ENCODE results near the gene TSPAN18. TPM values are rescaled to one million over a fixed set of nuclear protein-coding genes. Genes with fewer than 3 reads are reported as not detected.
A peak's percentile ranks its signal among the peaks of the same experiment; 100 is the strongest.

The TSPAN18 gene
- total RNA-seq, 4 donors from 2014 or later, result 31.1 to 74.6 (median 34.7) TPM

DNA sequence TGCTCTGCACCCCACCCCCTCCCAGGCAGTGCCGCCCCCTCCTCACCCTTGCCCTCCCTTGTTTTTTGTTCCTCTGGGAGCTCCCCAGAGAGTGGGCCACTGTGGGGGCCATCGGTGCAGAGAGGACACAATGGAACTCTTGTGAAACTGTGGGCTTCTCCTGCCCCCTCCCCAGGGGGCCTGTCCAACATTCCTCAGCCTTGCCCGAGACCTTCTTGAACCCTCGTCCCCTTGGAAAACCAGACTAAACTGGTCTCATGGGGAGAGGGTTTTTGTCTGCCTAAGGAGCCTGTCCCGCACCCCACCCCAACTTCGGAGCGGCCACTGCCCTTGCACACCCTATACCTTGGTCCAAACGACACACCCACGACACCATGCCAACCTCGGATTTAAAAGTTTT, 72.2 kb downstream of the TSPAN18 start:
- Histone ChIP-seq H3K9me3 (no peaks in the 10 kb centered on the region), H3K36me3 (no peaks in the 10 kb centered on the region), H3K4me3 (no peak overlapping the region), H3K27ac (peak overlapping the region in 3 of 4 donors; percentile 52 to 58 (median 57)), H3K4me1 (peaks cover 2 to 68% (median 4%) of the 10 kb centered on the region in 3 donors), H3K27me3 (no peaks in the 10 kb centered on the region)
- WGBS, 2 donors (ENCODE audit: low coverage in 1 of 2), result 81% methylated on average over 4 of the region's 10 CpGs; no CpG with 5 or more reads in 1 of the 2 donors
- no peak for ATAC-seq
- TF ChIP-seq, protein P1, sequence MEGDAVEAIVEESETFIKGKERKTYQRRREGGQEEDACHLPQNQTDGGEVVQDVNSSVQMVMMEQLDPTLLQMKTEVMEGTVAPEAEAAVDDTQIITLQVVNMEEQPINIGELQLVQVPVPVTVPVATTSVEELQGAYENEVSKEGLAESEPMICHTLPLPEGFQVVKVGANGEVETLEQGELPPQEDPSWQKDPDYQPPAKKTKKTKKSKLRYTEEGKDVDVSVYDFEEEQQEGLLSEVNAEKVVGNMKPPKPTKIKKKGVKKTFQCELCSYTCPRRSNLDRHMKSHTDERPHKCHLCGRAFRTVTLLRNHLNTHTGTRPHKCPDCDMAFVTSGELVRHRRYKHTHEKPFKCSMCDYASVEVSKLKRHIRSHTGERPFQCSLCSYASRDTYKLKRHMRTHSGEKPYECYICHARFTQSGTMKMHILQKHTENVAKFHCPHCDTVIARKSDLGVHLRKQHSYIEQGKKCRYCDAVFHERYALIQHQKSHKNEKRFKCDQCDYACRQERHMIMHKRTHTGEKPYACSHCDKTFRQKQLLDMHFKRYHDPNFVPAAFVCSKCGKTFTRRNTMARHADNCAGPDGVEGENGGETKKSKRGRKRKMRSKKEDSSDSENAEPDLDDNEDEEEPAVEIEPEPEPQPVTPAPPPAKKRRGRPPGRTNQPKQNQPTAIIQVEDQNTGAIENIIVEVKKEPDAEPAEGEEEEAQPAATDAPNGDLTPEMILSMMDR (IDR thresholded peaks at IDR 0.05), result no peak

GRCh38 chr11:44802347-44802746, 75.6 kb downstream of the TSPAN18 start:
- no peaks in the 10 kb centered on the region for H3K27me3 ChIP-seq
- no peak overlapping the region for H3K4me3 ChIP-seq
- no peaks in the 10 kb centered on the region for H3K36me3 ChIP-seq
- TF ChIP-seq POLR2A (IDR thresholded peaks at IDR 0.05) (no peak), POLR2AphosphoS5 (IDR thresholded peaks at IDR 0.05) (no peak), EP300 (IDR thresholded peaks at IDR 0.05) (no peak)
- TF ChIP-seq, protein P1 (IDR thresholded peaks at IDR 0.05), result no peak
- peak overlapping the region in 3 of 4 donors; percentile 77 to 88 (median 87) for H3K27ac ChIP-seq
- H3K4me1 ChIP-seq, result peaks cover 4 to 95% (median 15%) of the 10 kb centered on the region in 3 donors
- no peaks in the 10 kb centered on the region for H3K9me3 ChIP-seq
- ATAC-seq, result no peak

DNA sequence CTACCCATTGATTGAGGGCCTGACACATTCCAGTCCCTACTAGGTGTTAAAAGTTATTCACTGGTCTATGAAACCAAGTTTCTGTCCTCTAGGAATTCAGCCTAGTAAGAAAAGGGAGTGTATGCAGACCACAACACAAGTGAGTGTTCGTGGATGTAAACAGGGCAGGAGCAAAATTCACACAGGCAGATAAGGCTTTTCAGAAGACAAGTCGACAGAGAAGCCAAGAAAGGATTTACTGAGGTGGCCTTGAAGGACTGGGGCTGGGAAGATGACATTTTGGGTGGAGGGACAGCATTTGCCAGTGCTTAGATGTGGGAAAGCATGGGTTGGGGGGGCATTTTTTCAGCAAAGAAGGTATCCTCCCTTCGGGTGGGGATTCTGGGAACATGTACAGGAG, 76.2 kb downstream of the TSPAN18 start:
- Histone ChIP-seq H3K27me3 (no peaks in the 10 kb centered on the region), H3K27ac (peak overlapping the region in 3 of 4 donors; percentile 77 to 88 (median 87)), H3K36me3 (no peaks in the 10 kb centered on the region), H3K4me3 (no peak overlapping the region), H3K9me3 (no peaks in the 10 kb centered on the region), H3K4me1 (peaks cover 4 to 95% (median 15%) of the 10 kb centered on the region in 3 donors)
- WGBS, 2 donors (ENCODE audit: low coverage in 1 of 2), result 21 to 48% methylated on average over 3 of the region's 3 CpGs
- ATAC-seq, result no peak
- TF ChIP-seq POLR2AphosphoS5 (IDR thresholded peaks at IDR 0.05) (no peak), POLR2A (IDR thresholded peaks at IDR 0.05) (no peak), EP300 (IDR thresholded peaks at IDR 0.05) (no peak)
- TF ChIP-seq, protein P1 (IDR thresholded peaks at IDR 0.05), result no peak

GRCh38 chr11:44804449-44805437, 78.0 kb downstream of the TSPAN18 start:
- Histone ChIP-seq H3K4me1 (peaks cover 4 to 97% (median 12%) of the 10 kb centered on the region in 3 donors), H3K36me3 (no peaks in the 10 kb centered on the region), H3K4me3 (peak overlapping the region in 1 of 2 donors; percentile 20), H3K27me3 (no peaks in the 10 kb centered on the region), H3K27ac (peak overlapping the region; percentile 50 to 88 (median 82)), H3K9me3 (no peaks in the 10 kb centered on the region)
- ATAC-seq, result peak; percentile 71
- 24% methylated on average over 8 to 14 of the region's 14 CpGs for WGBS, 2 donors (ENCODE audit: low coverage in 1 of 2)
- TF ChIP-seq, protein P1 (IDR thresholded peaks at IDR 0.05), result peak in 1 of 4 experiments; percentile 17
- TF ChIP-seq POLR2A (IDR thresholded peaks at IDR 0.05), result no peak

DNA sequence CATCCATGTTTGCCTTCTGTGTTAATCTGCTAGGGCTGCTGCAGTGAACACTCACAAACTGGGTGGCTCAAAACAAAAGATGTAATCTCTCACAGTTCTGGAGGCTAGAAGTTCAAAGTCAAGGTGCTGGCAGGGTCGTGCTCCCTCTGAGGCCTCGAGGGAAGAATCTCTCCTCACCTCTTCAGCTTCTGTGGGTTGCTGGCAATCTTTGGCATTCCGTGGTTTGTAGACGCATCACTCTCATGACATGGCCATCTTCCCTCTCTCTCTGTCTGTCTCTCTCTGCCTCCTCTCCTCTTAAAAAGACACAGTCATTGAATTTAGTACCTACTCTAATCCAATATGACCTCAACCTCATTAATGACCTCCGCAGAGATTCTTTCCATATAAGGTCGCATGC, 78.8 kb downstream of the TSPAN18 start:
- Histone ChIP-seq H3K9me3 (no peaks in the 10 kb centered on the region), H3K27ac (peak overlapping the region; percentile 50 to 88 (median 82)), H3K4me1 (peaks cover 4 to 98% (median 12%) of the 10 kb centered on the region in 3 donors), H3K36me3 (no peaks in the 10 kb centered on the region), H3K4me3 (no peak overlapping the region), H3K27me3 (no peaks in the 10 kb centered on the region)
- TF ChIP-seq POLR2A (IDR thresholded peaks at IDR 0.05) (no peak), EP300 (IDR thresholded peaks at IDR 0.05) (no peak), POLR2AphosphoS5 (IDR thresholded peaks at IDR 0.05) (no peak)
- TF ChIP-seq, protein P1 (IDR thresholded peaks at IDR 0.05), result no peak
- WGBS, 2 donors (ENCODE audit: low coverage in 1 of 2), result 58 to 73% methylated on average over 5 to 6 of the region's 6 CpGs
- ATAC-seq, result no peak

Data from gastroesophageal sphincter (tissue), 4 donors.